Measurements from ENCODE around the gene TIMM10B. TPM values are rescaled to one million over a fixed set of nuclear protein-coding genes. Genes with fewer than 3 reads are reported as not detected.

TIMM10B gene
- total RNA-seq, 2 donors from 2014 or later = 48.0 TPM

GRCh38 chr11:6458352-6459098 lies 22.8 kb upstream of the TIMM10B start:
- intact Hi-C loops (cut with DNase I) = no loop called here
- no peak overlapping the region for H3K9ac ChIP-seq (ENCODE audit: low read depth in 2 of 2, low read length in 2 of 2)
- H3K27me3 ChIP-seq = no peaks in the 10 kb centered on the region
- H3K27ac ChIP-seq = no peak overlapping the region
- no peaks in the 10 kb centered on the region for H3K4me1 ChIP-seq
- no peaks in the 10 kb centered on the region for H3K9me3 ChIP-seq
- no peaks in the 10 kb centered on the region for H3K36me3 ChIP-seq
- no peak overlapping the region for H3K4me3 ChIP-seq
- no peak for TF ChIP-seq CTCF (IDR thresholded peaks at IDR 0.05)
- DNase-seq = no peak

- Histone ChIP-seq H3K27me3 (no peaks in the 10 kb centered on the region), H3K27ac (no peak overlapping the region), H3K9me3 (no peaks in the 10 kb centered on the region), H3K4me1 (no peaks in the 10 kb centered on the region), H3K36me3 (no peaks in the 10 kb centered on the region), H3K4me3 (no peak overlapping the region), H3K9ac (ENCODE audit: low read depth in 2 of 2, low read length in 2 of 2) (no peak overlapping the region)
- TF ChIP-seq CTCF (IDR thresholded peaks at IDR 0.05) = no peak
- no peak for DNase-seq
- intact Hi-C loops (cut with DNase I) = no loop called here
These were observed 22.2 kb upstream of the TIMM10B start for GRCh38 chr11:6459099-6459450.

DNA sequence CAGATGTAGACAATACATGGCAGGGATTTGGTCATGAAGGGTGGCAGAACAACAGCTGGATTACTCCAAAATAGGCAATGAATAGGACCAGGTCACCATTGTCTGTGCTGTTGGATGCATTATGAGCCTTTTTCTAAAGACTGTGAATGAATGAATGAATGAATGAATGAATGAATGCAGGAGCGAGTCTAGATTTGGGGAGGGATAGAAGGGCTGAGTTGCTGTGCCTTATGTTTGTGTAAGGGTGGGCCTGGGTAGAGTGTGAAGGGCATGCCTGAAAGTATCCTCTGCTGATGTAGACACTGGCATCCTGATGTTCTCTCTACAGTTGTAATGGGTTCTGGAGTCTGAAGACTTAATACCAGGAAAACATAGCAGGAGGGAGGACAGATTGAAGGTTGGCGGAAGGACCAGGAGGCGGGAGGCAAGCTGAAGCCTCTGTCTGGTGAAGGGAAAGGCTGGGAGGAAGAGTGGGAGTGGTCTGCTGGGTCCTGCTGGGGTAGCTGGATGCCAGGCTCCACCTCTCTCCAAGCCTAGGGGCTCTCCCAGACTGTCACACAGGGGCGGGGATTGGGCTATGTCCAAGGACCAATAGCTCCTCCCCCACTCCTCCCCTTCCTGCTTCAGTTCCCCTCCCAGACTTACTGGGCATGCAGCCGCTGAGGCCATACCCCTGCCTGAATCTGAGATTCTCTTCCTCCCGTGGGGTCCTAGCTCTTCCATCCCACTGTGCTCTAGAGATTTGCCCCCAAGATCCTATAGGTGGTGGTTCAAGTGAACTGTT lies 12.4 kb upstream of the TIMM10B start:
- H3K4me1 ChIP-seq = peaks cover 4% of the 10 kb centered on the region
- no peak overlapping the region for H3K4me3 ChIP-seq
- peak; percentile 91 for DNase-seq
- H3K27ac ChIP-seq = peak overlapping the region; percentile 61
- no peak for TF ChIP-seq CTCF (IDR thresholded peaks at IDR 0.05)
- no peak overlapping the region for H3K9ac ChIP-seq (ENCODE audit: low read depth in 2 of 2, low read length in 2 of 2)
- H3K27me3 ChIP-seq = no peaks in the 10 kb centered on the region
- intact Hi-C loops (cut with DNase I) = no loop called here
- H3K9me3 ChIP-seq = no peaks in the 10 kb centered on the region
- no peaks in the 10 kb centered on the region for H3K36me3 ChIP-seq

DNA sequence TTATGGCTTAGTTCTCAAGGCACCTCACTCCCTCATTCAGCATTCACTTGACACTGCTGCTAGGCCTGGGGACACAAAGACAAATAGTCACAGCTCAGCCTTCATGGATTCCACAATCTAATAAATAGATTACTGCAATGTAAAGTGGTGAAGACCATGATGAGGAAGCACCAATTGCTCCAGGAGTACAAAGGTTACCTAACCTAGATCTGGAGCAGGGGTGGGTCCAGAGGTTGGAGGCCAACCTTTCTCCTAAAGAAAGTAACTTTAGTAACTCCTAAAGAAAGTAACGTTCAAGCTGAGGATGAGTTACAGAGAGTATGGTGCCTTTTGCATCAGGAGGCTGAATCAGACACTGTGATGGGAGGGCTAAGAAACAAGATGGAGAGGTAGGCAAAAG lies 11.7 kb upstream of the TIMM10B start:
- peak; percentile 50 for DNase-seq
- H3K9ac ChIP-seq (ENCODE audit: low read depth in 2 of 2, low read length in 2 of 2) = no peak overlapping the region
- no peaks in the 10 kb centered on the region for H3K9me3 ChIP-seq
- intact Hi-C loops (cut with DNase I) = no loop called here
- H3K27me3 ChIP-seq = no peaks in the 10 kb centered on the region
- H3K4me1 ChIP-seq = peaks cover 4% of the 10 kb centered on the region
- H3K36me3 ChIP-seq = no peaks in the 10 kb centered on the region
- no peak overlapping the region for H3K4me3 ChIP-seq
- peak overlapping the region; percentile 61 for H3K27ac ChIP-seq
- TF ChIP-seq CTCF (IDR thresholded peaks at IDR 0.05) = no peak

DNA sequence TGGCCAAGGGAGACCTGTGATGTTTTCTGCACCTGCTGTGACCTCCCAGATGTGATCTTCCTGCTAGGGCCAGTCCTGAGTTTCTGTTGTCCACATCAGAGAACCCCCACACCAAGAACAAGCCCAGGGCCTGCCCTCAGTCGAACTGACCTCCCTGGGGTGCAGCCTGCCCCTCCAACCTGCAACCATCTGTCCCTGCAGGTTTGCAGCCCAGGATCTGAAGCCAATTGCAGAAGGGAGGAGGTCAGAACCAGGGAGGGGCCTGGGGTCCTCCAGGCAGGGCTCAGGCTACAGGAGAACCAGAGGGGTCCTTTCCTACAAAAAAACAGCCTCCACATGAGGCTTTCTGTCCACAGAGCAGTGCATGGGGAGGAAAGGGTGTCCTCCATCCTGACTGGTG lies 8.4 kb upstream of the TIMM10B start:
- Histone ChIP-seq H3K4me1 (peaks cover 9% of the 10 kb centered on the region), H3K9me3 (no peaks in the 10 kb centered on the region), H3K36me3 (no peaks in the 10 kb centered on the region), H3K4me3 (peak overlapping the region; percentile 58), H3K27me3 (no peaks in the 10 kb centered on the region), H3K27ac (no peak overlapping the region), H3K9ac (ENCODE audit: low read depth in 2 of 2, low read length in 2 of 2) (peak overlapping the region; percentile 49 to 54)
- no peak for DNase-seq
- intact Hi-C loops (cut with DNase I) = loop anchor here (10.0 kb wide), 2 partner anchors 132 to 238 kb away; partner anchors contain the start of genes CNGA4, FHIP1B, ILK and RRP8
- no peak for TF ChIP-seq CTCF (IDR thresholded peaks at IDR 0.05)

Data from colonic mucosa (tissue), 4 donors.